Osteoblast (primary cell): ENCODE data around the gene SDC3. TPM values are rescaled to one million over a fixed set of nuclear protein-coding genes. Genes with fewer than 3 reads are reported as not detected.
A peak's percentile ranks its signal among the peaks of the same experiment; 100 is the strongest.

Experiments used
- DNase-seq: peaks from one replicate; pipeline ENCODE4 v3.0.0; 2011; ENCODE audit warnings: low spot score, mixed read lengths; ENCODE audit not compliant: insufficient read length; ENCODE audit errors: missing footprints
- H2AFZ ChIP-seq: 2 replicates; pipeline ENCODE4 v1.6.0; 2011; ENCODE audit warnings: mild to moderate bottlenecking, low read length
- H3K27ac ChIP-seq: 2 replicates; pipeline ENCODE4 v1.5.1; 2011; ENCODE audit warnings: mild to moderate bottlenecking, low read depth, low read length, moderate library complexity
- H3K27me3 ChIP-seq: 2 replicates; pipeline ENCODE4 v1.6.0; 2012; ENCODE audit warnings: mild to moderate bottlenecking, control low read depth, inconsistent platforms, low read length, moderate library complexity; ENCODE audit not compliant: insufficient read depth
- H3K36me3 ChIP-seq: 2 replicates; pipeline ENCODE4 v1.5.1; 2011; ENCODE audit warnings: mild to moderate bottlenecking, low read length, control low read depth, moderate library complexity; ENCODE audit not compliant: insufficient read depth
- H3K4me1 ChIP-seq: 2 replicates; pipeline ENCODE4 v1.5.1; 2011; ENCODE audit warnings: mild to moderate bottlenecking, low read length, control low read depth, moderate library complexity; ENCODE audit not compliant: insufficient read depth
- H3K4me2 ChIP-seq: 2 replicates; pipeline ENCODE4 v1.6.0; 2011; ENCODE audit warnings: mild to moderate bottlenecking, low read length; ENCODE audit not compliant: insufficient read depth
- H3K4me3 ChIP-seq: fragments of 200-600 bp; sonication (generic); 3 replicates; pipeline ENCODE4 v1.5.1; 2012; ENCODE audit warnings: mild to moderate bottlenecking, low read length, inconsistent platforms; ENCODE audit not compliant: insufficient read depth
- H3K79me2 ChIP-seq: 2 replicates; pipeline ENCODE4 v1.6.0; 2012; ENCODE audit warnings: mild to moderate bottlenecking, low read length, control low read depth, inconsistent platforms; ENCODE audit not compliant: insufficient read depth
- H3K9me3 ChIP-seq: 2 replicates; pipeline ENCODE4 v1.5.1; 2011; ENCODE audit warnings: low read depth, low read length, control low read depth
- H4K20me1 ChIP-seq: 2 replicates; pipeline ENCODE4 v1.6.0; 2012; ENCODE audit warnings: mild to moderate bottlenecking, low read length, control low read depth; ENCODE audit not compliant: insufficient read depth
- total RNA-seq: library from RNA; depleted of rRNA; stranded (reverse); fragments of >200 nt; gene quantifications from 2 replicates; pipeline ENCODE4 v1.2.3, GENCODE V29; 2012
- TF ChIP-seq, protein P1 (sequence below): IDR thresholded peaks from 2 replicates; pipeline ENCODE4 v1.5.1; 2011; ENCODE audit warnings: mild to moderate bottlenecking, low read depth, low read length, moderate library complexity; ENCODE audit errors: extremely low read depth

Gene SDC3
- total RNA-seq, 1 donor = 39.8 TPM

DNA sequence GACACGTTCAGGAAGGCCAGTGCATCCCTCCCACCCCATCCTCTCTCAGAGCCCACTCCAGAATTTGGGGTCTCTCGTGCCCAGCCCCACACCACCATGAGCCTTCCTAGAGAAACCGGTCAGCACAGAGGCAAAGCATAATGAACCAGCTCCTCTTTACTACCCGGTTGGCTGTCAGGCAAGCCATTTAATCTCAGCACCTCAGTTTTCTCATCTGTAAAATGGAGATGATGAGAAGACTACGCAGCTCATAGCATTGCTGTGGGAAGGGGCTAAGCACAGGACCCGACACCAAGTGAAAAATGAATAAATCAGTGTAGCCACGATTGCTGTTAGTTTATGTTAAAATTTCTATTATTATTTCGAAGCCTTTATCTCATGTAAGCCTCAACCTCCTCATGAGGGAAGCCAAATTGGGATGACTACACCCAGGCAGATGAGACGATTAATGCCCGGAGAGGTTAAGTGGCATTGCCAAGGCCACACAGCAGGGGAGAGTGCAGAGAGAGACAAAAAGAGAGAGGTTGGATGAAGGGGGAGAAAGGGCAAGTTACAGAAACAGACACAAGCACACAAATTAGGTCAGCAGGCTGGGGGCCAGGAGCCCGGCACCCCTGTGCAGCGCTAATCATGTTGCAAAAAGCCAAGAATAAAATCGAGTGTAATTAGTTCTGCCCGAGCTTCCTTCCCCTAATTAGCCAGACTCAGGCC lies 25.7 kb downstream of the SDC3 start:
- DNase-seq = peak; percentile 38
- Histone ChIP-seq H4K20me1 (peaks cover 33% of the 10 kb centered on the region), H3K27me3 (no peaks in the 10 kb centered on the region), H3K4me2 (no peak overlapping the region), H3K27ac (no peak overlapping the region), H3K36me3 (no peaks in the 10 kb centered on the region), H3K79me2 (no peaks in the 10 kb centered on the region), H3K4me3 (no peak overlapping the region), H3K9me3 (no peaks in the 10 kb centered on the region), H3K4me1 (peaks cover 8% of the 10 kb centered on the region), H2AFZ (no peak overlapping the region)
- TF ChIP-seq, protein P1, sequence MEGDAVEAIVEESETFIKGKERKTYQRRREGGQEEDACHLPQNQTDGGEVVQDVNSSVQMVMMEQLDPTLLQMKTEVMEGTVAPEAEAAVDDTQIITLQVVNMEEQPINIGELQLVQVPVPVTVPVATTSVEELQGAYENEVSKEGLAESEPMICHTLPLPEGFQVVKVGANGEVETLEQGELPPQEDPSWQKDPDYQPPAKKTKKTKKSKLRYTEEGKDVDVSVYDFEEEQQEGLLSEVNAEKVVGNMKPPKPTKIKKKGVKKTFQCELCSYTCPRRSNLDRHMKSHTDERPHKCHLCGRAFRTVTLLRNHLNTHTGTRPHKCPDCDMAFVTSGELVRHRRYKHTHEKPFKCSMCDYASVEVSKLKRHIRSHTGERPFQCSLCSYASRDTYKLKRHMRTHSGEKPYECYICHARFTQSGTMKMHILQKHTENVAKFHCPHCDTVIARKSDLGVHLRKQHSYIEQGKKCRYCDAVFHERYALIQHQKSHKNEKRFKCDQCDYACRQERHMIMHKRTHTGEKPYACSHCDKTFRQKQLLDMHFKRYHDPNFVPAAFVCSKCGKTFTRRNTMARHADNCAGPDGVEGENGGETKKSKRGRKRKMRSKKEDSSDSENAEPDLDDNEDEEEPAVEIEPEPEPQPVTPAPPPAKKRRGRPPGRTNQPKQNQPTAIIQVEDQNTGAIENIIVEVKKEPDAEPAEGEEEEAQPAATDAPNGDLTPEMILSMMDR = no peak

DNA sequence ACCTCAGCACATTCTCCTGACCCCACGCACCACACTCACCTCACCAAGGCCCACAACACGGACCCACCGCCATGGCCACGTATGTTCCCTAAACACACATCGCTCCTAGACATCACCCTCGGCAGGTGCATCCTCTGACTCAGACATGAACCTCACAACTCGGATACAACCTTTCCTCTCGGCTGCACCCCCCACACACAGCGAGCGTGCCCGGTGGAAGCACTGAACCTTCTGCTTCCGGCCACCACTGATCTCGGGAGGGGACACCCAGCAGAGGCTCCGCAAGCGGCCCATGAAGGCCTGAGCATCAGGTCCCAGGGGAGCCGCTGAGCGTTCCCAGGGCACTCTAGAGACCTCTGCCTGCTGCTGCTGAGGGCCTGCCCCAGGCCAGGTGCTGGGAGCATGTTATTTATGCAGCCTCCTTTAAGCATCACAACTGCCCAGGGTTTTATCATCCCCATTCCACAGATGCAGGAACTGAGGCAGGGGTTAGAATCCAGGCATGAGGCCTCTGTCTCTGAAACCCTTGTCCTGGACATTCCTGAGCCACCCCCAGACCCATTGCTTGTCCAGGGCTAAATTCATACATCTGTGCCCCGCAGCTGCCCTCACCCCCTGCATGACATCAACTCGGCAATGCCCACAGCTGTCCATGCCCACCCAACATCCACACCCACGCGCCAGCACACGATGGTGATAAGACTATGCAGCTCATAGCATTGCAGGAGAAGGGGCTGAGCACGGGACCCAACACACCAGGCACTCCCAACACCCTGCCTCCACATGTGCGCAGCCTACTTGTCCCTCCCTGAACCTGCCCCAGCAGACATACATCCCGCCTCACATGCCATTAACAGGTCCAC lies 27.0 kb downstream of the SDC3 start:
- H3K27ac ChIP-seq = no peak overlapping the region
- H4K20me1 ChIP-seq = peaks cover 25% of the 10 kb centered on the region
- TF ChIP-seq, protein P1 = no peak
- peak; percentile 66 for DNase-seq
- H3K9me3 ChIP-seq = no peaks in the 10 kb centered on the region
- H3K4me2 ChIP-seq = no peak overlapping the region
- no peak overlapping the region for H3K4me3 ChIP-seq
- no peaks in the 10 kb centered on the region for H3K36me3 ChIP-seq
- H3K79me2 ChIP-seq = no peaks in the 10 kb centered on the region
- H3K4me1 ChIP-seq = peaks cover 8% of the 10 kb centered on the region
- H2AFZ ChIP-seq = no peak overlapping the region
- no peaks in the 10 kb centered on the region for H3K27me3 ChIP-seq

DNA sequence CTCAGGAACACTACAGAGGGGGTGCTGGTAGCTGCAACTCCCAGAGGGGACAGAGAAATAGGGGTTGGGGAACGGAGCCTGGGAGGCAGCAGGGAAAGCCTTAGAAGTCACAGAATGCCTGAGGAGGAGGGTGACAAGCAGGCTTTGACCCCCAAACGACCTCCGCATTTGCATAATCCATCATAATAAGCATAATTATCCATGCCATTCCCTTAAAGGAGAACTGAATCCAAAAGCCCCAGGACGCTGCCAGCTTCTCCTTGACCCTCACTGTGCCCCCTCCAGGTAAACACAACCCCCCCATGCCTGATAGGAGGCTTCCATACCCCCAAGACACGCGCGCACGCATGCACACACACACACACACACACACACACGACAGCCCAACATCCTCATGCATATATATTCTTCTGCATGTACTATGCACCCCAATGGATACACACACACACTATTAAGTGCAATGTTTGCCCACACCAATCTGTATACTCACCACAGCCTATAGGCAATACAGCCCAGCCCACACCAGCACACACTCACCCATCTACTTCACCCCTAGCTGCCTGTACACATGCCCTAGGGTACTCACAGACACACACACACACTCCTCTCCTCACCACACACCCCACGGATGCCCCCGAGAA lies 27.8 kb downstream of the SDC3 start:
- Histone ChIP-seq H4K20me1 (peaks cover 25% of the 10 kb centered on the region), H3K27me3 (no peaks in the 10 kb centered on the region), H3K79me2 (no peaks in the 10 kb centered on the region), H3K9me3 (no peaks in the 10 kb centered on the region), H3K36me3 (no peaks in the 10 kb centered on the region), H3K4me2 (no peak overlapping the region), H3K27ac (no peak overlapping the region), H3K4me1 (peaks cover 8% of the 10 kb centered on the region), H3K4me3 (no peak overlapping the region), H2AFZ (no peak overlapping the region)
- TF ChIP-seq, protein P1 = no peak
- peak; percentile 59 for DNase-seq
